HL-60 (cell line): ENCODE data around the gene EHBP1.

Source experiments
- DNase-seq, 2 experiments: peaks; one replicate each; pipeline ENCODE4 v3.0.0-alpha.2; 2010 to 2020; ENCODE audit warnings: low read depth in 1 of 2, low spot score in 1 of 2
- H3K27ac ChIP-seq: fragments of 250-450 bp; sonication (Bioruptor Pico); replicated peaks from 2 replicates; pipeline ENCODE4 v1.5.1; 2020; ENCODE audit warnings: mild to moderate bottlenecking, moderate library complexity
- H3K27me3 ChIP-seq: fragments of 250-450 bp; sonication (Bioruptor Pico); 2 replicates; pipeline ENCODE4 v1.5.1; 2021; ENCODE audit warnings: mild to moderate bottlenecking, moderate library complexity; ENCODE audit not compliant: insufficient read depth, poor library complexity, severe bottlenecking
- H3K4me3 ChIP-seq: replicated peaks from 2 replicates; pipeline ENCODE4 v1.5.1; 2011; ENCODE audit warnings: mild to moderate bottlenecking, control low read depth, low read length; ENCODE audit not compliant: insufficient read depth
- CTCF ChIP-seq: IDR thresholded peaks from one replicate; pipeline ENCODE4 v1.5.1; 2011; ENCODE audit warnings: low read length, control low read depth, inconsistent platforms; ENCODE audit not compliant: insufficient read depth
- GABPA ChIP-seq: IDR thresholded peaks from 2 replicates; pipeline ENCODE4 v1.6.1; 2012; ENCODE audit warnings: low read depth
- POLR2AphosphoS5 ChIP-seq: IDR thresholded peaks from 2 replicates; pipeline ENCODE4 v1.6.1; 2012; ENCODE audit warnings: low read depth
- REST ChIP-seq: IDR thresholded peaks from 2 replicates; pipeline ENCODE4 v1.6.1; 2012; ENCODE audit warnings: low read depth; ENCODE audit not compliant: insufficient replicate concordance
- SPI1 ChIP-seq: IDR thresholded peaks from 2 replicates; pipeline ENCODE4 v1.6.1; 2012; ENCODE audit warnings: low read depth, mild to moderate bottlenecking, borderline replicate concordance

EHBP1 gene

GRCh38 chr2:62760555-62760954 lies 55.0 kb downstream of the EHBP1 start:
- Histone ChIP-seq H3K27me3 (no peaks in the 10 kb centered on the region), H3K4me3 (no peak overlapping the region), H3K27ac (no peak overlapping the region)
- DNase-seq, result no peak
- TF ChIP-seq POLR2AphosphoS5, result no peak

GRCh38 chr2:62765619-62766376 lies 60.3 kb downstream of the EHBP1 start:
- no peaks in the 10 kb centered on the region for H3K27me3 ChIP-seq
- no peak overlapping the region for H3K27ac ChIP-seq
- peak; percentile 42 for TF ChIP-seq SPI1
- TF ChIP-seq CTCF, result no peak
- no peak overlapping the region for H3K4me3 ChIP-seq
- DNase-seq, result no peak

GRCh38 chr2:62768615-62769014 lies 63.1 kb downstream of the EHBP1 start:
- TF ChIP-seq POLR2AphosphoS5 (no peak), CTCF (no peak), SPI1 (no peak), REST (no peak), GABPA (no peak)
- Histone ChIP-seq H3K27me3 (no peaks in the 10 kb centered on the region), H3K27ac (no peak overlapping the region), H3K4me3 (no peak overlapping the region)
- no peak for DNase-seq

GRCh38 chr2:62770629-62771028 lies 65.1 kb downstream of the EHBP1 start:
- Histone ChIP-seq H3K4me3 (no peak overlapping the region), H3K27me3 (no peaks in the 10 kb centered on the region), H3K27ac (no peak overlapping the region)
- DNase-seq, result no peak
- TF ChIP-seq CTCF (no peak), SPI1 (no peak)

- peak in 1 of 2 experiments; percentile 18 for DNase-seq
- Histone ChIP-seq H3K27me3 (no peaks in the 10 kb centered on the region), H3K4me3 (no peak overlapping the region), H3K27ac (no peak overlapping the region)
- TF ChIP-seq CTCF (peak; percentile 30), POLR2AphosphoS5 (no peak), SPI1 (0 out of 2 replicates have a peak, but pooled peaks have one; percentile 7)
Observed at GRCh38 chr2:62774555-62775366, 69.2 kb downstream of the EHBP1 start.
